Neural crest cell (in vitro differentiated cells): Measurements from ENCODE around the gene NHS. TPM values are rescaled to one million over a fixed set of nuclear protein-coding genes. Genes with fewer than 3 reads are reported as not detected.

Experiments used
- DNase-seq: peaks from one replicate; pipeline ENCODE4 v3.0.0; 2021; ENCODE audit warnings: low read depth, mixed read lengths, low spot score
- H3K27ac Mint-ChIP-seq: one replicate; pipeline ENCODE4 v1.8.0; 2021; ENCODE audit warnings: mild to moderate bottlenecking, mixed read lengths; ENCODE audit not compliant: unreplicated experiment
- H3K27me3 Mint-ChIP-seq: 2 replicates; pipeline ENCODE4 v1.8.0; 2021; ENCODE audit warnings: low read depth, mild to moderate bottlenecking, mixed read lengths
- H3K36me3 Mint-ChIP-seq: 2 replicates; pipeline ENCODE4 v1.8.0; 2021; ENCODE audit warnings: low read depth, mild to moderate bottlenecking, mixed read lengths
- H3K4me1 Mint-ChIP-seq: 2 replicates; pipeline ENCODE4 v1.8.0; 2021; ENCODE audit warnings: mixed read lengths
- H3K4me3 Mint-ChIP-seq: one replicate; pipeline ENCODE4 v1.8.0; 2021; ENCODE audit warnings: mild to moderate bottlenecking, mixed read lengths
- H3K9me3 Mint-ChIP-seq: 2 replicates; pipeline ENCODE4 v1.8.0; 2021; ENCODE audit warnings: mixed read lengths
- total RNA-seq: library from RNA; stranded (reverse); gene quantifications from 2 replicates; pipeline ENCODE4 v1.2.1, GENCODE V29; 2021
- TF ChIP-seq, protein P1 (sequence below): fragments of 200-600 bp; sonication (generic); conservative IDR thresholded peaks from 2 replicates; pipeline ENCODE4 v1.5.0; 2021; ENCODE audit warnings: antibody characterized with exemption, mild to moderate bottlenecking

The NHS gene
- total RNA-seq, 1 donor from 2014 or later, result 10.7 TPM

GRCh38 chrX:17403972-17404371 lies 29.0 kb downstream of the NHS start:
- Mint-ChIP-seq H3K27me3 (peaks cover 7% of the 10 kb centered on the region), H3K4me3 (no peak overlapping the region), H3K4me1 (peaks cover 4% of the 10 kb centered on the region), H3K36me3 (peaks cover 2% of the 10 kb centered on the region), H3K27ac (no peak overlapping the region), H3K9me3 (peaks cover 5% of the 10 kb centered on the region)
- no peak for DNase-seq
- TF ChIP-seq, protein P1, sequence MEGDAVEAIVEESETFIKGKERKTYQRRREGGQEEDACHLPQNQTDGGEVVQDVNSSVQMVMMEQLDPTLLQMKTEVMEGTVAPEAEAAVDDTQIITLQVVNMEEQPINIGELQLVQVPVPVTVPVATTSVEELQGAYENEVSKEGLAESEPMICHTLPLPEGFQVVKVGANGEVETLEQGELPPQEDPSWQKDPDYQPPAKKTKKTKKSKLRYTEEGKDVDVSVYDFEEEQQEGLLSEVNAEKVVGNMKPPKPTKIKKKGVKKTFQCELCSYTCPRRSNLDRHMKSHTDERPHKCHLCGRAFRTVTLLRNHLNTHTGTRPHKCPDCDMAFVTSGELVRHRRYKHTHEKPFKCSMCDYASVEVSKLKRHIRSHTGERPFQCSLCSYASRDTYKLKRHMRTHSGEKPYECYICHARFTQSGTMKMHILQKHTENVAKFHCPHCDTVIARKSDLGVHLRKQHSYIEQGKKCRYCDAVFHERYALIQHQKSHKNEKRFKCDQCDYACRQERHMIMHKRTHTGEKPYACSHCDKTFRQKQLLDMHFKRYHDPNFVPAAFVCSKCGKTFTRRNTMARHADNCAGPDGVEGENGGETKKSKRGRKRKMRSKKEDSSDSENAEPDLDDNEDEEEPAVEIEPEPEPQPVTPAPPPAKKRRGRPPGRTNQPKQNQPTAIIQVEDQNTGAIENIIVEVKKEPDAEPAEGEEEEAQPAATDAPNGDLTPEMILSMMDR, result no peak

GRCh38 chrX:17405225-17405969 lies 30.4 kb downstream of the NHS start:
- H3K36me3 Mint-ChIP-seq, result no peaks in the 10 kb centered on the region
- TF ChIP-seq, protein P1, result no peak
- no peaks in the 10 kb centered on the region for H3K9me3 Mint-ChIP-seq

DNA sequence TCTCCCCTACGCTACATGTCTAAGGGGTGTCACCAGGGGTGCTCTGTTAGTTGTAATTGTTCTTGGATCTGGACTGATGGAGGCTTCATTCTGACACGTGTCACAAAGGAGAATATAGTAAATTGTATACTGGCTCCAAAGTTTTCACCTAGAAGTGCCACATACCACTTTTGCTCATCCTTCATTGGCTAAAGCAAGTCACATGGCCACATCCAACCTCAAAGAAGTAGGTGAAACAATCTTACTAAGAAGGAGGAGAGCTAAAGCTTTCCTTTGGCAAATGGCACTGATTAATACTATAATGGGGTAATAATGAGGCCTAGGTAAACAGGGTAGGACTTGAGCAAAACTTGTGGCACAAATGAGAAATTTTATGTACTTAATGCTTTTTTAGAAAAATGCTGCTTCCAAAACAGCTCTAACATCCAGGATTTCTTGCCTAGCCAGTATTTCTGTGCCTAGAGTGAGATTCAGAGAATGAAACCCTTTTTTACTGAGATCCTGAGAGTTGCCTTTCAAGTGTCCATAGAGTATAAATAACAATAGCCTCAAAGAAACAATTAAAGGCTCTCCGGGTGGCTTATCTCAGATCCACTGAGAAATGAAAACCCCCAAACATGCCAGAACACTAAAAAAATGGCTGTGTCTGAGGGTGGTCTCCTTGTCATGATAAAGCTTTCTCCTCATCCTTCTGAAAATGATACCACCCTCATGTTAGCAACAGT lies 34.7 kb downstream of the NHS start:
- no peak for DNase-seq
- Mint-ChIP-seq H3K4me1 (peaks cover 19% of the 10 kb centered on the region), H3K27me3 (peaks cover 7% of the 10 kb centered on the region), H3K27ac (no peak overlapping the region), H3K4me3 (no peak overlapping the region), H3K9me3 (no peaks in the 10 kb centered on the region), H3K36me3 (no peaks in the 10 kb centered on the region)
- TF ChIP-seq, protein P1, result no peak

More at GRCh38 chrX:17405225-17405969, 30.4 kb downstream of the NHS start:
- H3K4me3 Mint-ChIP-seq, result no peak overlapping the region
- peaks cover 14% of the 10 kb centered on the region for H3K4me1 Mint-ChIP-seq
- no peak for DNase-seq
- peaks cover 7% of the 10 kb centered on the region for H3K27me3 Mint-ChIP-seq
- H3K27ac Mint-ChIP-seq, result no peak overlapping the region

DNA sequence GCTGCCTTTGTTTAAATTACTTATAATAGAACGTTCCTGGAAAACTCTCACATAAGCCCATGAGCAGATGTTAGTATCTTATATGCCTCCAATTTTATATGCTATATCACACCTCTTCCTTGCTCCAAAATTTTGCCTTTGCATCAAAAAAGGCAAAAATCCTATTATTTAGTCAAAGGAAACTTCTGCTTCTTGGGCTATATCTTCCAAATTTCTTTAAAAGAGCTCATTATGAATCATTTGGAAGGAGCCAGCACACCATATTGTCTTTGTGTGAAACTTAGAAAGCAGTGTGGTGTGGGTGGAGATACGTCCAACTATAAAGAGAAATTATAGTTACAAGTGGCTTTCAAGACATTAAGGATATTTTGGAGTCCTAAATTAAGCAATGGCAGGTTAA lies 35.7 kb downstream of the NHS start:
- no peak overlapping the region for H3K4me3 Mint-ChIP-seq
- H3K27me3 Mint-ChIP-seq, result peaks cover 7% of the 10 kb centered on the region
- no peak overlapping the region for H3K27ac Mint-ChIP-seq
- peaks cover 28% of the 10 kb centered on the region for H3K4me1 Mint-ChIP-seq
- DNase-seq, result no peak
- H3K9me3 Mint-ChIP-seq, result no peaks in the 10 kb centered on the region
- TF ChIP-seq, protein P1, result no peak
- H3K36me3 Mint-ChIP-seq, result no peaks in the 10 kb centered on the region

DNA sequence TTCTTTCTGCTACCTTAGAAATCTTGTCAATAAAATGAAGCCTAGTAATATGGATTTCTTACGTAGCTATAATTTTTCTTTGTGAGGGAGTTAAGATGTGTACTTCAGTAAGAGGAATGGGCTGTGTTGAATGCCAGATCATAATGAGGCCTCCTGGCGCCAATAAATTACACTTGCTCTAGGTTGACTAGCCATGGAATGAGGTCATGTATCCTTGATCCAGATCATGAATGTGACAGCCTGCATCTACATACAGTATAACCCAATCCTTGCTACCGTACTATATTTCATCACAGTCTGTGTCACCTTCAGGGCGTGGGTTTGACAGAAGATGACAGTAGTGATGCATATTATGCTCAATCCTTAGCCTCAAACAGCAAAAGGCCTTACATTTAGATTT lies 36.2 kb downstream of the NHS start:
- Mint-ChIP-seq H3K4me1 (peaks cover 33% of the 10 kb centered on the region), H3K27me3 (peaks cover 5% of the 10 kb centered on the region), H3K36me3 (no peaks in the 10 kb centered on the region), H3K4me3 (no peak overlapping the region), H3K9me3 (no peaks in the 10 kb centered on the region), H3K27ac (no peak overlapping the region)
- no peak for DNase-seq
- TF ChIP-seq, protein P1, result no peak
